Stimulated activated naive CD8-positive, alpha-beta T cell treated with anti-CD3 and anti-CD28 coated beads, Interleukin-15, Interleukin-2, amounts not matched to agents 100 ng/mL and 50 ng/mL, for 24 hours (primary cell): ENCODE data around the gene XCL2.
"Not testable (repeated sequence)": the region's sequence is repeated elsewhere in the genome, so short reads cannot be mapped to it uniquely, and the experiment has no call there.

Experiments
- H3K27ac Mint-ChIP-seq: one replicate; pipeline ENCODE4 v1.8.0; 2021; ENCODE audit warnings: mild to moderate bottlenecking, mixed read lengths
- H3K27me3 Mint-ChIP-seq: one replicate; pipeline ENCODE4 v1.8.0; 2021; ENCODE audit warnings: mixed read lengths
- H3K36me3 Mint-ChIP-seq: one replicate; pipeline ENCODE4 v1.8.0; 2021; ENCODE audit warnings: low read depth, mixed read lengths
- H3K4me1 Mint-ChIP-seq: one replicate; pipeline ENCODE4 v1.8.0; 2021; ENCODE audit warnings: low read depth, mixed read lengths
- H3K4me3 Mint-ChIP-seq: one replicate; pipeline ENCODE4 v1.8.0; 2021; ENCODE audit warnings: mild to moderate bottlenecking, mixed read lengths
- H3K9me3 Mint-ChIP-seq: one replicate; pipeline ENCODE4 v1.8.0; 2021; ENCODE audit warnings: mixed read lengths

Gene XCL2

GRCh38 chr1:168546553-168546895, 2.7 kb upstream of the XCL2 start:
- not testable (repeated sequence) for H3K27ac Mint-ChIP-seq, H3K4me3 Mint-ChIP-seq
- peaks cover 28% of the 10 kb centered on the region for H3K4me1 Mint-ChIP-seq

GRCh38 chr1:168545678-168546552, 2.1 kb upstream of the XCL2 start:
- Mint-ChIP-seq H3K36me3 (peaks cover 23% of the 10 kb centered on the region), H3K9me3 (peaks cover 11% of the 10 kb centered on the region), H3K4me1 (peaks cover 28% of the 10 kb centered on the region)
- H3K27me3 Mint-ChIP-seq, H3K4me3 Mint-ChIP-seq, H3K27ac Mint-ChIP-seq: not testable (repeated sequence)

More at GRCh38 chr1:168546553-168546895, 2.7 kb upstream of the XCL2 start:
- not testable (repeated sequence) for H3K27me3 Mint-ChIP-seq
- Mint-ChIP-seq H3K36me3 (peaks cover 17% of the 10 kb centered on the region), H3K9me3 (peaks cover 13% of the 10 kb centered on the region)

GRCh38 chr1:168542978-168543377, 819 bp downstream of the XCL2 start:
- peak overlapping the region; percentile 76 for H3K27ac Mint-ChIP-seq

GRCh38 chr1:168540798-168541197, 3.0 kb downstream of the XCL2 start:
- H3K4me3 Mint-ChIP-seq = peak overlapping the region; percentile 86

More at GRCh38 chr1:168542978-168543377, 819 bp downstream of the XCL2 start:
- H3K9me3 Mint-ChIP-seq, H3K27me3 Mint-ChIP-seq: not testable (repeated sequence)
- Mint-ChIP-seq H3K4me3 (peak overlapping the region; percentile 86), H3K4me1 (peaks cover 36% of the 10 kb centered on the region), H3K36me3 (peaks cover 32% of the 10 kb centered on the region)

GRCh38 chr1:168535536-168535935, 8.3 kb downstream of the XCL2 start:
- peaks cover 72% of the 10 kb centered on the region for H3K4me1 Mint-ChIP-seq
- no peaks in the 10 kb centered on the region for H3K27me3 Mint-ChIP-seq
- no peaks in the 10 kb centered on the region for H3K9me3 Mint-ChIP-seq
- peaks cover 7% of the 10 kb centered on the region for H3K36me3 Mint-ChIP-seq
- peak overlapping the region; percentile 78 for H3K27ac Mint-ChIP-seq
- peak overlapping the region; percentile 40 for H3K4me3 Mint-ChIP-seq

More at GRCh38 chr1:168540798-168541197, 3.0 kb downstream of the XCL2 start:
- peaks cover 53% of the 10 kb centered on the region for H3K4me1 Mint-ChIP-seq
- H3K27me3 Mint-ChIP-seq, H3K9me3 Mint-ChIP-seq: not testable (repeated sequence)
- peaks cover 32% of the 10 kb centered on the region for H3K36me3 Mint-ChIP-seq
- peak overlapping the region; percentile 23 for H3K27ac Mint-ChIP-seq

- H3K4me3 Mint-ChIP-seq = no peak overlapping the region
- H3K4me1 Mint-ChIP-seq = peaks cover 60% of the 10 kb centered on the region
- H3K9me3 Mint-ChIP-seq = no peaks in the 10 kb centered on the region
- no peak overlapping the region for H3K27ac Mint-ChIP-seq
- no peaks in the 10 kb centered on the region for H3K27me3 Mint-ChIP-seq
- H3K36me3 Mint-ChIP-seq = no peaks in the 10 kb centered on the region
Observed at GRCh38 chr1:168531615-168532345, 12.0 kb downstream of the XCL2 start.

GRCh38 chr1:168529518-168529917, 14.3 kb downstream of the XCL2 start:
- H3K27me3 Mint-ChIP-seq = no peaks in the 10 kb centered on the region
- H3K36me3 Mint-ChIP-seq = peaks cover 1% of the 10 kb centered on the region
- H3K27ac Mint-ChIP-seq = no peak overlapping the region
- H3K4me3 Mint-ChIP-seq = no peak overlapping the region
- H3K4me1 Mint-ChIP-seq = peaks cover 39% of the 10 kb centered on the region
- H3K9me3 Mint-ChIP-seq = no peaks in the 10 kb centered on the region

- Mint-ChIP-seq H3K27me3 (no peaks in the 10 kb centered on the region), H3K36me3 (peaks cover 15% of the 10 kb centered on the region), H3K4me1 (peaks cover 60% of the 10 kb centered on the region), H3K4me3 (peak overlapping the region; percentile 81), H3K27ac (peak overlapping the region; percentile 96), H3K9me3 (peaks cover 12% of the 10 kb centered on the region)
Observed at GRCh38 chr1:168521401-168522000, 22.3 kb downstream of the XCL2 start.

GRCh38 chr1:168520832-168521231, 23.0 kb downstream of the XCL2 start:
- H3K36me3 Mint-ChIP-seq = peaks cover 15% of the 10 kb centered on the region
- peak overlapping the region; percentile 81 for H3K4me3 Mint-ChIP-seq
- H3K4me1 Mint-ChIP-seq = peaks cover 67% of the 10 kb centered on the region
- no peaks in the 10 kb centered on the region for H3K27me3 Mint-ChIP-seq
- peak overlapping the region; percentile 96 for H3K27ac Mint-ChIP-seq
- peaks cover 12% of the 10 kb centered on the region for H3K9me3 Mint-ChIP-seq

GRCh38 chr1:168520052-168520751, 23.6 kb downstream of the XCL2 start:
- peaks cover 73% of the 10 kb centered on the region for H3K4me1 Mint-ChIP-seq
- H3K27me3 Mint-ChIP-seq = no peaks in the 10 kb centered on the region
- H3K27ac Mint-ChIP-seq = peak overlapping the region; percentile 96

GRCh38 chr1:168518813-168519212, 25.0 kb downstream of the XCL2 start:
- Mint-ChIP-seq H3K4me3 (no peak overlapping the region), H3K36me3 (peaks cover 7% of the 10 kb centered on the region), H3K27me3 (no peaks in the 10 kb centered on the region), H3K27ac (peak overlapping the region; percentile 96), H3K9me3 (peaks cover 5% of the 10 kb centered on the region), H3K4me1 (peaks cover 87% of the 10 kb centered on the region)

More at GRCh38 chr1:168520052-168520751, 23.6 kb downstream of the XCL2 start:
- peak overlapping the region; percentile 81 for H3K4me3 Mint-ChIP-seq
- peaks cover 15% of the 10 kb centered on the region for H3K36me3 Mint-ChIP-seq
- H3K9me3 Mint-ChIP-seq = peaks cover 12% of the 10 kb centered on the region

- H3K27me3 Mint-ChIP-seq = no peaks in the 10 kb centered on the region
- peaks cover 4% of the 10 kb centered on the region for H3K36me3 Mint-ChIP-seq
- peak overlapping the region; percentile 58 for H3K4me3 Mint-ChIP-seq
- H3K4me1 Mint-ChIP-seq = peaks cover 92% of the 10 kb centered on the region
- H3K27ac Mint-ChIP-seq = peak overlapping the region; percentile 91
- peaks cover 4% of the 10 kb centered on the region for H3K9me3 Mint-ChIP-seq
Observed at GRCh38 chr1:168518201-168518689, 25.6 kb downstream of the XCL2 start.

- Mint-ChIP-seq H3K27me3 (no peaks in the 10 kb centered on the region), H3K27ac (peak overlapping the region; percentile 97), H3K4me3 (peak overlapping the region; percentile 79), H3K36me3 (no peaks in the 10 kb centered on the region), H3K4me1 (peaks cover 95% of the 10 kb centered on the region), H3K9me3 (no peaks in the 10 kb centered on the region)
Observed at GRCh38 chr1:168514455-168514854, 29.3 kb downstream of the XCL2 start.

GRCh38 chr1:168513656-168514404, 30.0 kb downstream of the XCL2 start:
- Mint-ChIP-seq H3K4me3 (peak overlapping the region; percentile 79), H3K27me3 (no peaks in the 10 kb centered on the region), H3K27ac (peak overlapping the region; percentile 97), H3K9me3 (no peaks in the 10 kb centered on the region), H3K4me1 (peaks cover 95% of the 10 kb centered on the region), H3K36me3 (no peaks in the 10 kb centered on the region)
